HG02588 (cell line): Measurements from ENCODE around the gene TEX13A.
"Not testable (repeated sequence)": the region's sequence is repeated elsewhere in the genome, so short reads cannot be mapped to it uniquely, and the experiment has no call there.

ENCODE experiments used
- ATAC-seq: cut with Tn5 transposase; IDR thresholded peaks from one replicate; pipeline ENCODE4 v1.9.1; 2021; ENCODE audit warnings: mild to moderate bottlenecking, moderate library complexity; ENCODE audit not compliant: unreplicated experiment

The TEX13A gene

GRCh38 chrX:105220636-105221035 is at the start of gene TEX13A:
TEX13A (minus strand) TSS chrX:105220694; CDS start chrX:105220397, 297 bp downstream.
- no peak for ATAC-seq

DNA sequence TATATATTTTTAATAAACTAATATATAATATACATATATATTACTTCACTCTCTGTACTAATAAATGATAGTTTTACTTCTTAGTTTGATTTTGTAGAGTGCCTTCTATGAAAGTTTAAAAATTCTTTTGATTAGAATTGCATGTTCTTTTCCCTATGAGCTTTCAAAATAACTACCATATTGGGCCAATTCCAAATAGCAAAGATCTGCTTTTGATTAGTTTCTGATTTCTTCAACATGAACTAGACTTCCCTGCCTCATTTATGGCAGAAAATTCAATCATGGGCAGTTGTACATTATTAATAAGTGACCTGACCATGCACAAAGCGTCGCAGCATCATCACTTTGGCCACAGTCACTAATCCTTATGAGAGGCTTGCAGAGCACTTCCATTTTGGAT is 48.9 kb upstream of the TEX13A start:
- ATAC-seq = no peak

- ATAC-seq = no peak
These were observed 46.7 kb upstream of the TEX13A start for GRCh38 chrX:105267167-105267566.

GRCh38 chrX:105266456-105266855 is 46.0 kb upstream of the TEX13A start:
- ATAC-seq = no peak

GRCh38 chrX:105265093-105265492 is 44.6 kb upstream of the TEX13A start:
- ATAC-seq = no peak

GRCh38 chrX:105263801-105264200 is 43.3 kb upstream of the TEX13A start:
- no peak for ATAC-seq

- ATAC-seq = no peak
These were observed 42.7 kb upstream of the TEX13A start for GRCh38 chrX:105263171-105263570.

DNA sequence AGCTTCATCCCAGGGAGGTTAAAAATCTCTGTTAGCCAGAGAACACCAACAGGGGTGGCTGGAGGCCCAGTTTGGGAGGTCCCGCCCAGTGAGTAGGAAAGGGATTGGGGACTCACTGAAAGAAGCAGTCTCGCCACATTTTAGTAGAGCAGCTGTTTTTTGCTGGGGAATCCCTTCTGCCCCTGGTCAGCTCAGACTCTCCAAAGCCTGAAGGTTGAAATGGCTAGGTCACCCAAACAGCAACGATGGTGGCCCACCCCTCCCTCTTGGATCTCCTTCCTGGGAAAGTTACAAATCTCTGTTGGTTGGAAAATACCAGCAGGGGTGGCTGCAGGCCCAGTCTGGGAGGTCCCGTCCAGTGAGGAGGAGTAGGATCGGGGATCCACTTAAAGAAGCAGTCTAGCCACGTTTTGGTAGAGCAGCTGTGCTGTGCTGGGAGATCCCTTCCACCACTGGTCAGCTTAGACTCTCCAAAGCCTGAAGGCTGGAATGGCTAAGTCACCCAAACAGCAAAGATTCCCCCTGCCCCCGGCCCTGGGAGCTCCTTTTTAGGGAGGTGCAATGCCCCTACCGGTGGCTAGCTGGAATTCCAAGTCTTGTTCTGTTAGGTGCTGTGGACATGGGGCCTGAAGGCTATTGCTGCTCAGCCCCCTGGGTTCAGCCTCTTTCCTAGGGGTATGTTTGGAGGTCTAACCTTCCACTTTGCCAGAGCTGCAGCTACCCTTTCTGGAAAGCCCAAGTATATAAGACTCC is 40.0 kb upstream of the TEX13A start:
- no peak for ATAC-seq

GRCh38 chrX:105241056-105241455 is 20.6 kb upstream of the TEX13A start:
- no peak for ATAC-seq

GRCh38 chrX:105237407-105237806 is 16.9 kb upstream of the TEX13A start:
- not testable (repeated sequence) for ATAC-seq

DNA sequence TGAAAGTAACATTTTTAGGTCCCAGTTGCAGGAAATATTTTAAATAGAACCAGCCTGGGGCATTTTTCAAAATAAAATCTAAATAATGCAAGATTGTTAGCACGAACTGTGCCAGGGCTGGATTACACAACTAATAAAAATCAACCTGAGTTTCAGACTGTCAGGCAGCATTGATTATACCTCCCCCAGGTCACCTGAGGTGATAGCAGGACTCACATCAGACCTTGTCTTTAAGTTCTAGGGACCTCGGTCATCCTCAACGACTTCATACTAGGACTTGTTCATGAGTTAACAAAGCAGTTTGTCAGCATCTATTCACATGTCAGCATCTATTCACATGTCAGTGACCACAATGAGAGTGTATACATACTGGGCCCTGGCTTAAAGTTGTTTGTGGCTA is 8.7 kb upstream of the TEX13A start:
- no peak for ATAC-seq

GRCh38 chrX:105228602-105229001 is 8.1 kb upstream of the TEX13A start:
- no peak for ATAC-seq

GRCh38 chrX:105226499-105226898 is 6.0 kb upstream of the TEX13A start:
- ATAC-seq = no peak

DNA sequence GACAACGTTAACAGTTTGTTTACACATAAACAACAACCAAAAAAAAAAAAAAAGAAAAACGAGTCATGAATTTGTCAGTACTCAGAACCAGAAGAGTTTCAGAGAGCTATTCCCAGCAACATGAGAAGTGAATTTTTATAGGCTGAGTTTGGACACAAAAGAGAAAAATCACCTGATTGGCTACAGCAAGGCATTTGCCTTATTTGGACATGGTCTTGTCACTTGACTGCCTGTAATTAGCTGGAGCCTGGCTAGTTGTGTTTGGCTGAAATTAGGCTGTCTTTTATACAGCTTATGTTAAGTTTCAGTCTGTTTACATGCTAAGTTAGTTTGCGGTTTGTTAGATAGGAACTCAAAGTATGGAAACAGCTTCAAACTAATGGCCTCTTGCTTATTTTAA is 880 bp upstream of the TEX13A start:
- no peak for ATAC-seq

DNA sequence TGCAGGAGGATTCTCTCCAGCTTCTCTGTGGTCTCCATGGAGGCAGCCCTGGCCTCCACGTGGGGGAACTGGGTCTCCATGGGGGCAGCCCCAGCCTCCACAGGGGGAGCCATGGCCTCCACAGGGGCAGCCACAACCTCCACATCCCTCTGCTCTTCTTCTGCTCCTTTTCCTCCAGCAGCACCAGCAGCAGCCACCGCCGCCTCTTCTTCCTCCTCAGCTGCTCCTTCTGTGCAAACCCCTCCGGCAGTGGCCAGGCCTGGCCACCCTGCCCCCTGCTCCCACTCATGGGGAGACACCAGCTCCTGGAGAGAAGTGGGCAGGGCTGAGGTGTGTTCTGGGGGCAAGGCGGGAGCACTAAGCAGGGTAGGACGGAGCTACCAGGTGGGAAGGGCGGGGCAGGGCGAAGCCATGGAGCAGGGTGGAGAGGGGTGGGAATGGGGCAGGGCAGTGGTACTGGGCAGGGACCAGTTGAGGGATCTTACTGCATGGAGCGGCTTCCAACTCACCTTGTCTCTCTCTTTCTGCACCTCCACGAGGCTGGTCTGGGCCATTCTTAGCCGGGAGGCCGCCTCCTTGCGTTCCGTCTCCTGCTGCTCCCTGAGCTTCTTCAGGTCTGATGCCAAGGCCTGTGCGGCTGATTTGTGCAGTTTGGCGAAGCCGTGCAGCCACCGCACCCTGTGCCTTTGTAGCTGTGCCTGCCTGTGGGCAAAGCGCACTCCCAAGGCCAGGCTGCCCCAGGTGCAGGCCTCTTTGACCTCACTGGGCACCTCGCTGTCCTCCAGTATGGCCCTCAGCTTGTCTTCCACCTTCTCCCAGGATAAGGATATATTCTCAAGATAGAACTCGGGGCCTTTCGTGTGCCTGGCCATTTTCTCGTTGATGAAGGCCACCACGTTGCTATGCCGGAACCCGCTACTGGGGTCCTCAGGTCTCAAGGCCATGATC is 766 bp downstream of the TEX13A start:
- no peak for ATAC-seq

DNA sequence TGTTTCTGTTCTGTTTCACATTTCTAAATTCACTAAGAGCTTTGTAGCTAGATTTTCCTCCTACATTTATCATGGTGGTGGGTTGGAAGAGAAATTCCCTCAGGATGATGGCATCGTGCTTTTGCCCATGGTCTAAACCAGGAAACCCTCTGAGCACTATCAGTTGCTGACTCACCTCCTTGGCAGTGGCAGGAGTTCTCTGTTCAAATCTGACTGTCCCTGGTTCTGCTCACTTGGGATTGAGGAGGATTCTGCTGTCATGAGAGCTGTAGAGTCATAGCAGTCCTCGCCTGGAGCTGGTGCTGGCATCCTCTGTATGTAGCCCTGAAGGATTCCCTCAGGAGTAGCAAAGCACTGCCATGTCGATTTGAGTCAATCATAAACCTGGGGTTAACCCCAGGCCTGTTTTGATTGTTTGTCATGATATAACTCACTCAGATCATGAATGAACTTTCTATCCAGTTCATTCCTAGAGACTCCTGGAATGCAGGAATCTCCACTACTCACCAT is 9.4 kb downstream of the TEX13A start:
- ATAC-seq = no peak

DNA sequence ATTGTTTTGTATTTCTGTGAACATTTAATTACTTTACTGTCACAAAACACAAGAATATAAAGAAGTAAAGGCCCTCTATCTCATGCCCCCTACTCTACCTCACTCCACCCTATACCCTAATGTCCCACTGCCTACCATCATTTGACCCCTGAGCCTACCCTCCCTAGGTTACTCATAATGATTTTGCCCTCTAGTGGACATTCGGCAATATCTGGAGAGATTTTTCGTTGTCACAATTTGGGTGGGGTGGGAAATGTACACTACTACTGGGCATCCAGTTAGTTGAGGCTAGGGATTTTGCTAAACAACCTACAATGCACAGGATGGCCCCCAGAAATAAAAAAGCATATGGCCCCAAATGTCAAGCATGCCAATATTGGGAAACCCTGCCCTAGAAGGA is 10.2 kb downstream of the TEX13A start:
- ATAC-seq = no peak

GRCh38 chrX:105209406-105209805 is 11.1 kb downstream of the TEX13A start:
- ATAC-seq = no peak

DNA sequence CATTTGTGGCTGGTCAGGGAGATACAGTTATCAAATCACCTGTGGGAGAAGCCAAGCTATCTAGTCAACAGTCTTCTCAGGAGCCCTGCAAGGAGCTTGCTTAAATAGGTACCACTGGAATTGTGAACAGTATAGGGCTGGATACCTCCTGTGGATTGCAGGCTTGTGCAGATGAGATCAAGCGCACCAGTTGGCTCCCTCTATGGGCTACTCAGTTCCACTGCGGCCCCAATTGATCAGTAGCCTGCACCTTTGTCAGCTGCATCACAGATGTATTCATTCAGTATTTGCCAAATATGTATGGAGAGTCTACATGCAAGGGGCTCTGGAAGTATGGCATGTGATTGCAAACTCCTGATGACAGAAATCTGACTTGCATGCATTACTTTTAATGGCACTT is 28.6 kb downstream of the TEX13A start:
- no peak for ATAC-seq

DNA sequence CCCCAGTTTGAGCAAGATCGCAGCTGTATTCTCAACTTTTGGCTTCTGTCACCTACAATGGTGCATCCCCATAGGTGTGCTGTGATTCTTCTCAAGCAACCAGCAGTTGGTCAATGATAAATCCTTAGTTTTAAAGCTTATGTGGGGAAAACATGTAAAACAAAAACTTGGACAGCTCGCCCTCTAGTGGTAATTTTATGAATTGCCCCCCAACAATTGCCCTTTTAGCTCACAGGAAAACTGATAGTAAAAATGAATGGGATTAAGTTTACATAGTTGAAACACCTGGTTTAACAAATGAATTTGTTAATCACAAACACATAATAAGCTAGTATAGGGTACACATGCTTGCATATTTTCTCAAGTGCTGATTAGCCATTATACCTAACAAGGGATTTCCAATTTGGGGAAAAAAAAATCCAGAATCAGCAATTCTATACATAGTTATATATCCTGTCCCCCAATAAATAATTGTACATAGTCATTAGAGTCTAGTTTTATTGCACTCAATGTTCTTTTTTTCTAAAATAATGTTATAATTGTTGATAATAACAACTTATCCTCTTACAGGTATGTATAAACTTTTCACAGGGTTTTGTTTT is 30.1 kb downstream of the TEX13A start:
- ATAC-seq = no peak

DNA sequence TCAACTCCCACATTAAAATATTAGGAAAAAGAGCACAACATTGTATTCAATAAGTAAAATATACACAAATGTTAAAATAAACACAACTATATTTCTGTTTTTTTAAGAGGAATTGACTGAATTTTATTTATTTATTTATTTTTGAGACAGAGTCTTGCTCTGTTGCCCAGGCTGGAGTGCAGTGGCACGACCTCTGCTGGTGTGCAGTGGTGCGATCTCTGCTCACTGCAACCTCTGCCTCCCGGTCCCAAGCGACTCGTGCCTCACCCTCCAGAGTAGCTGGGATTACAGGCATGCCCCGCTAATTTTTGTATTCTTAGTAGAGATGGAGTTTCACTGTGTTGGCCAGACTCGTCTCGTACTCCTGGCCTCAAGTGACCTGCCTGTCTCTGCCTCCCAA is 31.4 kb downstream of the TEX13A start:
- ATAC-seq = no peak
